ENCODE measurements around the gene TASP1.

- TF ChIP-seq CTCF (IDR thresholded peaks at IDR 0.05) = no peak
- TF ChIP-seq EP300 (IDR thresholded peaks at IDR 0.05) = no peak
- no peak for TF ChIP-seq POLR2A (IDR thresholded peaks at IDR 0.05)
These were observed 89.3 kb downstream of the TASP1 start for GRCh38 chr20:13549451-13549850.
